Right lobe of liver (tissue), 4 donors: Measurements from ENCODE around the gene RUBCN.

ENCODE experiments used
- POLR2A ChIP-seq: fragments of 450-650 bp; IDR thresholded peaks from one replicate; pipeline ENCODE4 v1.6.1; 2017; ENCODE audit warnings: antibody characterized with exemption, mild to moderate bottlenecking
- TF ChIP-seq, protein P1 (sequence below), 4 donors: fragments of 200-600 bp in 3 of 4; fragments of 450-650 bp in 1 of 4; IDR thresholded peaks; one replicate each; pipeline versions ENCODE4 v1.5.1 to v1.8.0; 2016 to 2022; ENCODE audit warnings: antibody characterized with exemption in 4 of 4, mild to moderate bottlenecking in 2 of 4
- donor health status: DM: no; HTN: no; CAD: no.
- donor health status: DM: no; HTN: no; CAD: no.
- donor health status: DM: no; HTN: yes; CAD: no.

DNA sequence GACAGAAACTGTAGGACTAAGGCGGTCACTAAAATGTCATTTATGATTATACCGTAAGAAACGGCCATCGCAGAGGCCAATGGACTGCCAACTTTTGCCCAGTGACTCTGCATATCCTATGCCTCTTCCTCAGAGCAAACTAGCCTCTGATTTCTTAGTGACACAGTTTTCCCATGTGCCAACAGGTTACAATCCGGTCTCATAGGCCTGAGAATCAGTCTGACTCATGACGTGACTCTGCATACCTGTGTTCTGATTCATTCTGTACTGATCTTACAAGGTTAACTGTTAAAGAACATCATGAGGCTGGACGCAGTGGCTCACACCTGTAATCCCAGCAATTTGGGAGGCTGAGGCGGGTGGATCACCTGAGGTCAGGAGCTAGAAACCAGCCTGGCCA is 17.8 kb downstream of the RUBCN start:
- TF ChIP-seq, protein P1, sequence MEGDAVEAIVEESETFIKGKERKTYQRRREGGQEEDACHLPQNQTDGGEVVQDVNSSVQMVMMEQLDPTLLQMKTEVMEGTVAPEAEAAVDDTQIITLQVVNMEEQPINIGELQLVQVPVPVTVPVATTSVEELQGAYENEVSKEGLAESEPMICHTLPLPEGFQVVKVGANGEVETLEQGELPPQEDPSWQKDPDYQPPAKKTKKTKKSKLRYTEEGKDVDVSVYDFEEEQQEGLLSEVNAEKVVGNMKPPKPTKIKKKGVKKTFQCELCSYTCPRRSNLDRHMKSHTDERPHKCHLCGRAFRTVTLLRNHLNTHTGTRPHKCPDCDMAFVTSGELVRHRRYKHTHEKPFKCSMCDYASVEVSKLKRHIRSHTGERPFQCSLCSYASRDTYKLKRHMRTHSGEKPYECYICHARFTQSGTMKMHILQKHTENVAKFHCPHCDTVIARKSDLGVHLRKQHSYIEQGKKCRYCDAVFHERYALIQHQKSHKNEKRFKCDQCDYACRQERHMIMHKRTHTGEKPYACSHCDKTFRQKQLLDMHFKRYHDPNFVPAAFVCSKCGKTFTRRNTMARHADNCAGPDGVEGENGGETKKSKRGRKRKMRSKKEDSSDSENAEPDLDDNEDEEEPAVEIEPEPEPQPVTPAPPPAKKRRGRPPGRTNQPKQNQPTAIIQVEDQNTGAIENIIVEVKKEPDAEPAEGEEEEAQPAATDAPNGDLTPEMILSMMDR (IDR thresholded peaks at IDR 0.05): no peak
- no peak for TF ChIP-seq POLR2A
